ENCODE data around the gene TAF4B. TPM values are rescaled to one million over a fixed set of nuclear protein-coding genes. Genes with fewer than 3 reads are reported as not detected.

Gene TAF4B
- total and polyA plus RNA-seq, 10 of the 15 experiments (the other 5 are each of a cell fraction or from before 2014, with no cell fraction given), result 2.3 to 15.0 (median 12.2) TPM

DNA sequence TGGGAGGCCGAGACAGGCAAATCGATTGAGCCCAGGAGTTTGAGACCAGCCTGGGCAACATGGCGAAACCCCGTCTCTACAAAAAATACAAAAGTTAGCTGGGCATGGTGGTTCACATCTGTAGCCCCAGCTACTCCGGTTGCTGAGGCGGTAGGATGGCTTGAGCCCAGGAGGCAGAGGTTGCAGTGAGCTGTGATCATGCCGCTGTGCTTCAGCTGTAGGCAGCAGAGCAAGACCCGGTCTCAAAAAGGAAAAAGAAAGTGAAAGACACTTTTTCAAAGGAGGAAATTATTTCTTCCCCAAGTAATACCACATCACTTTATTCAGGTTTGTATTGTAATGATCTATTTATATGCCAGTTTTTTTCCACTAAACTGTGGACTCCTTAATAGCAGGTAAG, 35.7 kb upstream of the TAF4B start (continued):
- TF ChIP-seq, protein P1, sequence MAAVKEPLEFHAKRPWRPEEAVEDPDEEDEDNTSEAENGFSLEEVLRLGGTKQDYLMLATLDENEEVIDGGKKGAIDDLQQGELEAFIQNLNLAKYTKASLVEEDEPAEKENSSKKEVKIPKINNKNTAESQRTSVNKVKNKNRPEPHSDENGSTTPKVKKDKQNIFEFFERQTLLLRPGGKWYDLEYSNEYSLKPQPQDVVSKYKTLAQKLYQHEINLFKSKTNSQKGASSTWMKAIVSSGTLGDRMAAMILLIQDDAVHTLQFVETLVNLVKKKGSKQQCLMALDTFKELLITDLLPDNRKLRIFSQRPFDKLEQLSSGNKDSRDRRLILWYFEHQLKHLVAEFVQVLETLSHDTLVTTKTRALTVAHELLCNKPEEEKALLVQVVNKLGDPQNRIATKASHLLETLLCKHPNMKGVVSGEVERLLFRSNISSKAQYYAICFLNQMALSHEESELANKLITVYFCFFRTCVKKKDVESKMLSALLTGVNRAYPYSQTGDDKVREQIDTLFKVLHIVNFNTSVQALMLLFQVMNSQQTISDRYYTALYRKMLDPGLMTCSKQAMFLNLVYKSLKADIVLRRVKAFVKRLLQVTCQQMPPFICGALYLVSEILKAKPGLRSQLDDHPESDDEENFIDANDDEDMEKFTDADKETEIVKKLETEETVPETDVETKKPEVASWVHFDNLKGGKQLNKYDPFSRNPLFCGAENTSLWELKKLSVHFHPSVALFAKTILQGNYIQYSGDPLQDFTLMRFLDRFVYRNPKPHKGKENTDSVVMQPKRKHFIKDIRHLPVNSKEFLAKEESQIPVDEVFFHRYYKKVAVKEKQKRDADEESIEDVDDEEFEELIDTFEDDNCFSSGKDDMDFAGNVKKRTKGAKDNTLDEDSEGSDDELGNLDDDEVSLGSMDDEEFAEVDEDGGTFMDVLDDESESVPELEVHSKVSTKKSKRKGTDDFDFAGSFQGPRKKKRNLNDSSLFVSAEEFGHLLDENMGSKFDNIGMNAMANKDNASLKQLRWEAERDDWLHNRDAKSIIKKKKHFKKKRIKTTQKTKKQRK (IDR thresholded peaks at IDR 0.05; ENCODE audit: low read depth, low read length), result no peak
- TF ChIP-seq, protein P2, sequence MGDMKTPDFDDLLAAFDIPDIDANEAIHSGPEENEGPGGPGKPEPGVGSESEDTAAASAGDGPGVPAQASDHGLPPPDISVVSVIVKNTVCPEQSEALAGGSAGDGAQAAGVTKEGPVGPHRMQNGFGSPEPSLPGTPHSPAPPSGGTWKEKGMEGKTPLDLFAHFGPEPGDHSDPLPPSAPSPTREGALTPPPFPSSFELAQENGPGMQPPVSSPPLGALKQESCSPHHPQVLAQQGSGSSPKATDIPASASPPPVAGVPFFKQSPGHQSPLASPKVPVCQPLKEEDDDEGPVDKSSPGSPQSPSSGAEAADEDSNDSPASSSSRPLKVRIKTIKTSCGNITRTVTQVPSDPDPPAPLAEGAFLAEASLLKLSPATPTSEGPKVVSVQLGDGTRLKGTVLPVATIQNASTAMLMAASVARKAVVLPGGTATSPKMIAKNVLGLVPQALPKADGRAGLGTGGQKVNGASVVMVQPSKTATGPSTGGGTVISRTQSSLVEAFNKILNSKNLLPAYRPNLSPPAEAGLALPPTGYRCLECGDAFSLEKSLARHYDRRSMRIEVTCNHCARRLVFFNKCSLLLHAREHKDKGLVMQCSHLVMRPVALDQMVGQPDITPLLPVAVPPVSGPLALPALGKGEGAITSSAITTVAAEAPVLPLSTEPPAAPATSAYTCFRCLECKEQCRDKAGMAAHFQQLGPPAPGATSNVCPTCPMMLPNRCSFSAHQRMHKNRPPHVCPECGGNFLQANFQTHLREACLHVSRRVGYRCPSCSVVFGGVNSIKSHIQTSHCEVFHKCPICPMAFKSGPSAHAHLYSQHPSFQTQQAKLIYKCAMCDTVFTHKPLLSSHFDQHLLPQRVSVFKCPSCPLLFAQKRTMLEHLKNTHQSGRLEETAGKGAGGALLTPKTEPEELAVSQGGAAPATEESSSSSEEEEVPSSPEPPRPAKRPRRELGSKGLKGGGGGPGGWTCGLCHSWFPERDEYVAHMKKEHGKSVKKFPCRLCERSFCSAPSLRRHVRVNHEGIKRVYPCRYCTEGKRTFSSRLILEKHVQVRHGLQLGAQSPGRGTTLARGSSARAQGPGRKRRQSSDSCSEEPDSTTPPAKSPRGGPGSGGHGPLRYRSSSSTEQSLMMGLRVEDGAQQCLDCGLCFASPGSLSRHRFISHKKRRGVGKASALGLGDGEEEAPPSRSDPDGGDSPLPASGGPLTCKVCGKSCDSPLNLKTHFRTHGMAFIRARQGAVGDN (IDR thresholded peaks at IDR 0.05), result no peak
- 0 out of 2 replicates have a peak, but pooled peaks have one; percentile 9 for TF ChIP-seq DPF2 (IDR thresholded peaks at IDR 0.05)
- no peak for TF ChIP-seq CHD1 (IDR thresholded peaks at IDR 0.05; ENCODE audit: low read depth, low read length)
- TF ChIP-seq BACH1 (IDR thresholded peaks at IDR 0.05; ENCODE audit: borderline replicate concordance), result no peak
- TF ChIP-seq MEF2B (IDR thresholded peaks at IDR 0.05; ENCODE audit: partially characterized antibody, poor library complexity, severe bottlenecking), result peak; percentile 58
- no peak for TF ChIP-seq RCOR1 (conservative IDR thresholded peaks at IDR 0.05; ENCODE audit: low read depth, low read length)
- TF ChIP-seq IKZF1 (conservative IDR thresholded peaks at IDR 0.05), result peak; percentile 39
- TF ChIP-seq ETV6 (conservative IDR thresholded peaks at IDR 0.05 in 1 of 2, IDR thresholded peaks at IDR 0.05 in 1 of 2; ENCODE audit: borderline replicate concordance in 1 of 2, low read depth in 1 of 2), result peak in 1 of 2 experiments; percentile 83; a peak in 2 of 4 replicates
- no peak for TF ChIP-seq SREBF1 (IDR thresholded peaks at IDR 0.05; ENCODE audit: low read length)
- TF ChIP-seq SMARCA5 (IDR thresholded peaks at IDR 0.05), result no peak; the same call in 1 of the 2 replicates
- no peak for TF ChIP-seq CBX3 (IDR thresholded peaks at IDR 0.05; ENCODE audit: borderline replicate concordance, low read depth)
- TF ChIP-seq IRF4 (IDR thresholded peaks at IDR 0.05; ENCODE audit: low read depth, low read length), result no peak
- TF ChIP-seq EED (IDR thresholded peaks at IDR 0.05; ENCODE audit: low read depth), result peak; percentile 59
- TF ChIP-seq, protein P3, sequence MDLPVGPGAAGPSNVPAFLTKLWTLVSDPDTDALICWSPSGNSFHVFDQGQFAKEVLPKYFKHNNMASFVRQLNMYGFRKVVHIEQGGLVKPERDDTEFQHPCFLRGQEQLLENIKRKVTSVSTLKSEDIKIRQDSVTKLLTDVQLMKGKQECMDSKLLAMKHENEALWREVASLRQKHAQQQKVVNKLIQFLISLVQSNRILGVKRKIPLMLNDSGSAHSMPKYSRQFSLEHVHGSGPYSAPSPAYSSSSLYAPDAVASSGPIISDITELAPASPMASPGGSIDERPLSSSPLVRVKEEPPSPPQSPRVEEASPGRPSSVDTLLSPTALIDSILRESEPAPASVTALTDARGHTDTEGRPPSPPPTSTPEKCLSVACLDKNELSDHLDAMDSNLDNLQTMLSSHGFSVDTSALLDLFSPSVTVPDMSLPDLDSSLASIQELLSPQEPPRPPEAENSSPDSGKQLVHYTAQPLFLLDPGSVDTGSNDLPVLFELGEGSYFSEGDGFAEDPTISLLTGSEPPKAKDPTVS (IDR thresholded peaks at IDR 0.05; ENCODE audit: low read depth, low read length), result no peak
- no peak for TF ChIP-seq NFYA (IDR thresholded peaks at IDR 0.05; ENCODE audit: borderline replicate concordance, low read depth, low read length)
- TF ChIP-seq FOS (IDR thresholded peaks at IDR 0.05; ENCODE audit: borderline replicate concordance, extremely low read depth, insufficient read length), result no peak
- TF ChIP-seq MXI1 (IDR thresholded peaks at IDR 0.05; ENCODE audit: low read depth, low read length), result peak; percentile 58
- TF ChIP-seq TCF3 (IDR thresholded peaks at IDR 0.05; ENCODE audit: borderline replicate concordance, insufficient read depth, low read depth, low read length), result no peak
- TF ChIP-seq CHD4 (IDR thresholded peaks at IDR 0.05), result no peak
- TF ChIP-seq, protein P4, sequence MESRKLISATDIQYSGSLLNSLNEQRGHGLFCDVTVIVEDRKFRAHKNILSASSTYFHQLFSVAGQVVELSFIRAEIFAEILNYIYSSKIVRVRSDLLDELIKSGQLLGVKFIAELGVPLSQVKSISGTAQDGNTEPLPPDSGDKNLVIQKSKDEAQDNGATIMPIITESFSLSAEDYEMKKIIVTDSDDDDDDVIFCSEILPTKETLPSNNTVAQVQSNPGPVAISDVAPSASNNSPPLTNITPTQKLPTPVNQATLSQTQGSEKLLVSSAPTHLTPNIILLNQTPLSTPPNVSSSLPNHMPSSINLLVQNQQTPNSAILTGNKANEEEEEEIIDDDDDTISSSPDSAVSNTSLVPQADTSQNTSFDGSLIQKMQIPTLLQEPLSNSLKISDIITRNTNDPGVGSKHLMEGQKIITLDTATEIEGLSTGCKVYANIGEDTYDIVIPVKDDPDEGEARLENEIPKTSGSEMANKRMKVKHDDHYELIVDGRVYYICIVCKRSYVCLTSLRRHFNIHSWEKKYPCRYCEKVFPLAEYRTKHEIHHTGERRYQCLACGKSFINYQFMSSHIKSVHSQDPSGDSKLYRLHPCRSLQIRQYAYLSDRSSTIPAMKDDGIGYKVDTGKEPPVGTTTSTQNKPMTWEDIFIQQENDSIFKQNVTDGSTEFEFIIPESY (IDR thresholded peaks at IDR 0.05), result no peak

Measured in GM12878 (cell line).